K562 (cell line): Measurements from ENCODE around the gene C4orf50.

Experiments
- CBX3 ChIP-seq, 2 experiments: IDR thresholded peaks; 1 replicate in 1 of 2; 2 replicates in 1 of 2; pipeline ENCODE4 v1.6.1; 2012; ENCODE audit warnings: inconsistent platforms in 2 of 2, low read length in 2 of 2, borderline replicate concordance in 1 of 2, control low read depth in 1 of 2
- CREB1 ChIP-seq, 2 experiments: sonication (generic) in 1 of 2; formaldehyde crosslinking in 1 of 2; IDR thresholded peaks; 2 replicates each; pipeline versions ENCODE4 v1.6.1 to v1.8.0; 2012 to 2022; ENCODE audit warnings: inconsistent platforms in 1 of 2, mild to moderate bottlenecking in 1 of 2, missing genetic modification reagents in 1 of 2, moderate library complexity in 1 of 2
- EZH2 ChIP-seq: IDR thresholded peaks from 2 replicates; pipeline ENCODE4 v1.6.1; 2012; ENCODE audit warnings: low read depth, mild to moderate bottlenecking, inconsistent platforms, low read length, borderline replicate concordance
- HDGF ChIP-seq: fragments of 450-650 bp; IDR thresholded peaks from 2 replicates; pipeline ENCODE4 v1.6.1; 2016
- HSF4 ChIP-seq: fragments of 250-450 bp; sonication (Bioruptor Pico); IDR thresholded peaks from 2 replicates; pipeline ENCODE4 v2.1.2; 2022; ENCODE audit warnings: mild to moderate bottlenecking, moderate library complexity, borderline replicate concordance
- RAD21 ChIP-seq, 2 experiments: fragments of 250-450 bp in 1 of 2; fragments of 450-650 bp in 1 of 2; sonication (Bioruptor Pico) in 1 of 2; formaldehyde crosslinking in 1 of 2; IDR thresholded peaks in 1 of 2; conservative IDR thresholded peaks in 1 of 2; 2 replicates each; pipeline versions ENCODE4 v1.4.0 to v1.8.0; 2020 to 2022; ENCODE audit warnings: mild to moderate bottlenecking in 2 of 2, moderate library complexity in 1 of 2
- SMARCC2 ChIP-seq: fragments of 450-650 bp; IDR thresholded peaks from 2 replicates; pipeline ENCODE4 v1.6.1; 2017; ENCODE audit warnings: antibody characterized with exemption, moderate library complexity, mild to moderate bottlenecking, low read depth
- ZNF175 ChIP-seq: fragments of 200-800 bp; sonication (Bioruptor generic); IDR thresholded peaks from 2 replicates; pipeline ENCODE4 v1.6.1; 2016; ENCODE audit warnings: low read depth, mild to moderate bottlenecking, missing genetic modification characterization, missing compliant biosample characterization
- ZNF24 ChIP-seq: fragments of 450-650 bp; IDR thresholded peaks from 2 replicates; pipeline ENCODE4 v1.6.1; 2016
- TF ChIP-seq, protein P1 (sequence below): sonication (generic); formaldehyde crosslinking; IDR thresholded peaks from 2 replicates; pipeline ENCODE4 v1.8.1; 2023; ENCODE audit warnings: mild to moderate bottlenecking, missing genetic modification reagents, moderate library complexity
- TF ChIP-seq, protein P2 (sequence below), 3 experiments: IDR thresholded peaks in 2 of 3; conservative IDR thresholded peaks in 1 of 3; 2 replicates each; pipeline ENCODE4 v1.5.1; 2011 to 2012; ENCODE audit warnings: low read length in 3 of 3, mild to moderate bottlenecking in 3 of 3, control low read depth in 2 of 3, improper control_type of control experiment in 1 of 3, inconsistent platforms in 1 of 3, low read depth in 1 of 3, mixed read lengths in 1 of 3, moderate library complexity in 1 of 3; ENCODE audit not compliant: insufficient read depth in 2 of 3
- TF ChIP-seq, protein P3 (sequence below): sonication (generic); formaldehyde crosslinking; IDR thresholded peaks from 2 replicates; pipeline ENCODE4 v1.8.0; 2023; ENCODE audit warnings: mild to moderate bottlenecking, missing genetic modification reagents
- TF ChIP-seq, protein P4 (sequence below): sonication (generic); formaldehyde crosslinking; IDR thresholded peaks from 2 replicates; pipeline ENCODE4 v1.8.0; 2022; ENCODE audit warnings: mild to moderate bottlenecking, missing genetic modification reagents

DNA sequence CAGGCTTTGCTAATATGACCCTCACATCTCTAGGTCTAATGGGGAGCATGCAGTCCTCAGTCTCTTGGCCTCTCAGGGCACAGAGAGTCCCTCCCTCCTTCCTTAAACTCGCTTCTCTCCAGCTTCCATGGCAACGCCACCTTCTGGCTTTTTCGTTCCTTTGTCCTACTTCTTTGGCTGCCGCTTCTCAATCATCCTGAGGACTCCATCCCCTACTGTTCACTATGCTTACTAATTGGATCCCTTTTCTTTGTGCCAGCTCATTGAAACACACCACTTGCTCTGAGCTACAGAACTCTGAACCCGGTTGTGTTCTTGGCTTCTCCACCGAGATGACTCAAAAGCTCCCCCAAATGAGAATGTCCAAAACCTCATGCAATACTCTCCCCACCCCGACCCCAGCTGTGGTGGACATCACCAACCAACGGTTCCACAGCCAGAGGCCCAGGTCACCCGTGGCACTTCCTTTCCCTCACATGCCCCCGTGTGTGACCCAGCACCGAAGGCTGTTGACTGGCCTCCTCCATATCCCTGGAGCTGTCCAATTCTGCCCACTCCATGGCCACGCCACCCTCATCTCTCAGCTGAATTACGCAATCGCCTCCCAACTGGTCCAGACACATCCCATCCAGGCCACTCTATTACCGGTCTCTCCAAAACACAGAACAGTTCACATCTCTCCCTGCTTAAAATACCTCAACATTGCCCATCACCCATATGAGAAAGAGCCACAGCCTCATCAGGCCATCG is 160.0 kb downstream of the C4orf50 start:
- TF ChIP-seq, protein P1, sequence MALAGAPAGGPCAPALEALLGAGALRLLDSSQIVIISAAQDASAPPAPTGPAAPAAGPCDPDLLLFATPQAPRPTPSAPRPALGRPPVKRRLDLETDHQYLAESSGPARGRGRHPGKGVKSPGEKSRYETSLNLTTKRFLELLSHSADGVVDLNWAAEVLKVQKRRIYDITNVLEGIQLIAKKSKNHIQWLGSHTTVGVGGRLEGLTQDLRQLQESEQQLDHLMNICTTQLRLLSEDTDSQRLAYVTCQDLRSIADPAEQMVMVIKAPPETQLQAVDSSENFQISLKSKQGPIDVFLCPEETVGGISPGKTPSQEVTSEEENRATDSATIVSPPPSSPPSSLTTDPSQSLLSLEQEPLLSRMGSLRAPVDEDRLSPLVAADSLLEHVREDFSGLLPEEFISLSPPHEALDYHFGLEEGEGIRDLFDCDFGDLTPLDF, result no peak
- TF ChIP-seq, protein P2, sequence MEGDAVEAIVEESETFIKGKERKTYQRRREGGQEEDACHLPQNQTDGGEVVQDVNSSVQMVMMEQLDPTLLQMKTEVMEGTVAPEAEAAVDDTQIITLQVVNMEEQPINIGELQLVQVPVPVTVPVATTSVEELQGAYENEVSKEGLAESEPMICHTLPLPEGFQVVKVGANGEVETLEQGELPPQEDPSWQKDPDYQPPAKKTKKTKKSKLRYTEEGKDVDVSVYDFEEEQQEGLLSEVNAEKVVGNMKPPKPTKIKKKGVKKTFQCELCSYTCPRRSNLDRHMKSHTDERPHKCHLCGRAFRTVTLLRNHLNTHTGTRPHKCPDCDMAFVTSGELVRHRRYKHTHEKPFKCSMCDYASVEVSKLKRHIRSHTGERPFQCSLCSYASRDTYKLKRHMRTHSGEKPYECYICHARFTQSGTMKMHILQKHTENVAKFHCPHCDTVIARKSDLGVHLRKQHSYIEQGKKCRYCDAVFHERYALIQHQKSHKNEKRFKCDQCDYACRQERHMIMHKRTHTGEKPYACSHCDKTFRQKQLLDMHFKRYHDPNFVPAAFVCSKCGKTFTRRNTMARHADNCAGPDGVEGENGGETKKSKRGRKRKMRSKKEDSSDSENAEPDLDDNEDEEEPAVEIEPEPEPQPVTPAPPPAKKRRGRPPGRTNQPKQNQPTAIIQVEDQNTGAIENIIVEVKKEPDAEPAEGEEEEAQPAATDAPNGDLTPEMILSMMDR (IDR thresholded peaks at IDR 0.05 in 2 of 3, conservative IDR thresholded peaks at IDR 0.05 in 1 of 3; ENCODE audit: insufficient read depth in 2 of 3, low read depth in 1 of 3, low read length in 3 of 3), result no peak
- TF ChIP-seq HDGF (no peak), ZNF175 (CRISPR knock-in tag) (no peak), EZH2 (no peak), ZNF24 (no peak), CBX3 (IDR thresholded peaks at IDR 0.05; ENCODE audit: borderline replicate concordance in 1 of 2, low read length in 2 of 2) (no peak), HSF4 (CRISPR knock-in tag) (no peak), SMARCC2 (no peak), RAD21 (CRISPR knock-in tag; conservative IDR thresholded peaks at IDR 0.05 in 1 of 2, IDR thresholded peaks at IDR 0.05 in 1 of 2) (no peak), CREB1 (IDR thresholded peaks at IDR 0.05) (no peak), CREB1 (CRISPR knock-in tag; IDR thresholded peaks at IDR 0.05) (no peak)
- TF ChIP-seq, protein P3, sequence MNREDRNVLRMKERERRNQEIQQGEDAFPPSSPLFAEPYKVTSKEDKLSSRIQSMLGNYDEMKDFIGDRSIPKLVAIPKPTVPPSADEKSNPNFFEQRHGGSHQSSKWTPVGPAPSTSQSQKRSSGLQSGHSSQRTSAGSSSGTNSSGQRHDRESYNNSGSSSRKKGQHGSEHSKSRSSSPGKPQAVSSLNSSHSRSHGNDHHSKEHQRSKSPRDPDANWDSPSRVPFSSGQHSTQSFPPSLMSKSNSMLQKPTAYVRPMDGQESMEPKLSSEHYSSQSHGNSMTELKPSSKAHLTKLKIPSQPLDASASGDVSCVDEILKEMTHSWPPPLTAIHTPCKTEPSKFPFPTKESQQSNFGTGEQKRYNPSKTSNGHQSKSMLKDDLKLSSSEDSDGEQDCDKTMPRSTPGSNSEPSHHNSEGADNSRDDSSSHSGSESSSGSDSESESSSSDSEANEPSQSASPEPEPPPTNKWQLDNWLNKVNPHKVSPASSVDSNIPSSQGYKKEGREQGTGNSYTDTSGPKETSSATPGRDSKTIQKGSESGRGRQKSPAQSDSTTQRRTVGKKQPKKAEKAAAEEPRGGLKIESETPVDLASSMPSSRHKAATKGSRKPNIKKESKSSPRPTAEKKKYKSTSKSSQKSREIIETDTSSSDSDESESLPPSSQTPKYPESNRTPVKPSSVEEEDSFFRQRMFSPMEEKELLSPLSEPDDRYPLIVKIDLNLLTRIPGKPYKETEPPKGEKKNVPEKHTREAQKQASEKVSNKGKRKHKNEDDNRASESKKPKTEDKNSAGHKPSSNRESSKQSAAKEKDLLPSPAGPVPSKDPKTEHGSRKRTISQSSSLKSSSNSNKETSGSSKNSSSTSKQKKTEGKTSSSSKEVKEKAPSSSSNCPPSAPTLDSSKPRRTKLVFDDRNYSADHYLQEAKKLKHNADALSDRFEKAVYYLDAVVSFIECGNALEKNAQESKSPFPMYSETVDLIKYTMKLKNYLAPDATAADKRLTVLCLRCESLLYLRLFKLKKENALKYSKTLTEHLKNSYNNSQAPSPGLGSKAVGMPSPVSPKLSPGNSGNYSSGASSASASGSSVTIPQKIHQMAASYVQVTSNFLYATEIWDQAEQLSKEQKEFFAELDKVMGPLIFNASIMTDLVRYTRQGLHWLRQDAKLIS, result no peak
- TF ChIP-seq, protein P4, sequence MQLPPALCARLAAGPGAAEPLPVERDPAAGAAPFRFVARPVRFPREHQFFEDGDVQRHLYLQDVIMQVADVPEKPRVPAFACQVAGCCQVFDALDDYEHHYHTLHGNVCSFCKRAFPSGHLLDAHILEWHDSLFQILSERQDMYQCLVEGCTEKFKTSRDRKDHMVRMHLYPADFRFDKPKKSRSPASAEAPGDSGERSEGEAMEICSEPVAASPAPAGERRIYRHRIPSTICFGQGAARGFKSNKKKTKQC, result no peak
